Neural progenitor cell (in vitro differentiated cells): ENCODE results near the gene MT2A.

Experiments
- CTCF ChIP-seq: fragments of 200-600 bp; sonication (generic); IDR thresholded peaks from 2 replicates; pipeline ENCODE4 v1.5.1; 2017; ENCODE audit warnings: antibody characterized with exemption, mild to moderate bottlenecking
- EZH2phosphoT487 ChIP-seq: fragments of 200-600 bp; sonication (generic); IDR thresholded peaks from 2 replicates; pipeline ENCODE4 v1.6.1; 2017; ENCODE audit warnings: antibody characterized with exemption

GRCh38 chr16:56609463-56609921 lies 1.1 kb downstream of the MT2A start:
- TF ChIP-seq EZH2phosphoT487 (no peak), CTCF (no peak)
